ENCODE results near the gene ZNF561.

GRCh38 chr19:9667898-9668297 lies 46.9 kb upstream of the ZNF561 start:
- TF ChIP-seq POLR2A (IDR thresholded peaks at IDR 0.05; ENCODE audit: low read length), result no peak
- TF ChIP-seq GATA1 (IDR thresholded peaks at IDR 0.05; ENCODE audit: low read depth, low read length), result no peak
